T-helper 2 cell treated with Interferon-gamma antibody and Interleukin-4, amounts not matched to agents 100 ng/mL and 5 ng/mL, for 36 hours (primary cell): Measurements from ENCODE around the gene AGBL1. TPM values are rescaled to one million over a fixed set of nuclear protein-coding genes. Genes with fewer than 3 reads are reported as not detected.

Experiments used
- intact Hi-C: fragments of 100-400 bp; cut with micrococcal nuclease; formaldehyde crosslinking; loops from one replicate; pipeline ENCODE4 v1.15.1; 2023
- total RNA-seq: library from RNA; stranded (reverse); gene quantifications from 2 replicates; pipeline ENCODE4 v1.2.3, GENCODE V29; 2022

The AGBL1 gene
- total RNA-seq, 1 donor from 2014 or later = not detected

- intact Hi-C loops = no loop called here
Measured at GRCh38 chr15:86162641-86163040, 83.0 kb downstream of the AGBL1 start.

GRCh38 chr15:86163816-86164215, 84.1 kb downstream of the AGBL1 start:
- intact Hi-C loops = no loop called here

GRCh38 chr15:86164232-86164898, 84.7 kb downstream of the AGBL1 start:
- intact Hi-C loops = no loop called here

GRCh38 chr15:86165265-86166211, 85.9 kb downstream of the AGBL1 start:
- intact Hi-C loops = no loop called here

- intact Hi-C loops = no loop called here
Measured at GRCh38 chr15:86167841-86168240, 88.2 kb downstream of the AGBL1 start.

- intact Hi-C loops = no loop called here
Measured at GRCh38 chr15:86178845-86179244, 99.2 kb downstream of the AGBL1 start.

- intact Hi-C loops = no loop called here
Measured at GRCh38 chr15:86183596-86184491, 104.2 kb downstream of the AGBL1 start.

GRCh38 chr15:86193716-86194380, 114.2 kb downstream of the AGBL1 start:
- intact Hi-C loops = no loop called here

- intact Hi-C loops = no loop called here
Measured at GRCh38 chr15:86197770-86198169, 118.1 kb downstream of the AGBL1 start.

- intact Hi-C loops = no loop called here
Measured at GRCh38 chr15:86199467-86200145, 119.9 kb downstream of the AGBL1 start.

GRCh38 chr15:86201313-86202008, 121.8 kb downstream of the AGBL1 start:
- intact Hi-C loops = no loop called here

- intact Hi-C loops = no loop called here
Measured at GRCh38 chr15:86203462-86203861, 123.8 kb downstream of the AGBL1 start.

GRCh38 chr15:86205096-86205495, 125.4 kb downstream of the AGBL1 start:
- intact Hi-C loops = no loop called here

- intact Hi-C loops = no loop called here
Measured at GRCh38 chr15:86213420-86213819, 133.7 kb downstream of the AGBL1 start.

- intact Hi-C loops = no loop called here
Measured at GRCh38 chr15:86213888-86214287, 134.2 kb downstream of the AGBL1 start.

GRCh38 chr15:86221119-86221518, 141.4 kb downstream of the AGBL1 start:
- intact Hi-C loops = loop anchor here (10.0 kb wide), 1 partner anchor 366 kb away; no protein-coding TSS in a partner anchor

- intact Hi-C loops = loop anchor here (10.0 kb wide), 1 partner anchor 375 kb away; no protein-coding TSS in a partner anchor
Measured at GRCh38 chr15:86229306-86229705, 149.6 kb downstream of the AGBL1 start.

GRCh38 chr15:86229936-86230335, 150.3 kb downstream of the AGBL1 start:
- intact Hi-C loops = loop anchor here (10.0 kb wide), 2 partner anchors 375 to 1375 kb away; no protein-coding TSS in a partner anchor
